GM21526 (cell line): ENCODE results near the gene RRAS2.

ENCODE experiments used
- ATAC-seq: cut with Tn5 transposase; IDR thresholded peaks from one replicate; pipeline ENCODE4 v1.9.1; 2021; ENCODE audit warnings: moderate library complexity; ENCODE audit not compliant: unreplicated experiment, low FRiP score

RRAS2 gene

GRCh38 chr11:14232652-14233051 is 126.3 kb downstream of the RRAS2 start:
- no peak for ATAC-seq

GRCh38 chr11:14230407-14230806 is 128.6 kb downstream of the RRAS2 start:
- ATAC-seq: no peak

GRCh38 chr11:14229472-14229871 is 129.5 kb downstream of the RRAS2 start:
- no peak for ATAC-seq

- ATAC-seq: no peak
These were observed 130.6 kb downstream of the RRAS2 start for GRCh38 chr11:14228356-14228755.
